Measurements from ENCODE around the gene B4GALNT3.

- no peak for TF ChIP-seq POLR2AphosphoS5 (IDR thresholded peaks at IDR 0.05; ENCODE audit: borderline replicate concordance, low read depth, low read length)
- TF ChIP-seq EZH2 (IDR thresholded peaks at IDR 0.05) = no peak
- no peak for TF ChIP-seq FOXP2 (optimal IDR thresholded peaks at IDR 0.05; ENCODE audit: control extremely low read depth, extremely low read length, insufficient read depth)
These were observed 92.7 kb downstream of the B4GALNT3 start for GRCh38 chr12:552466-552865.

Data from SK-N-MC (cell line).